Lower leg skin (tissue), 4 donors: ENCODE data around the gene TMEM161A. TPM values are rescaled to one million over a fixed set of nuclear protein-coding genes. Genes with fewer than 3 reads are reported as not detected.
"Not testable (repeated sequence)": the region's sequence is repeated elsewhere in the genome, so short reads cannot be mapped to it uniquely, and the experiment has no call there.

Experiments
- DNase-seq, 2 donors: peaks; one replicate each; pipeline ENCODE4 v3.0.0-alpha.2; 2019; ENCODE audit warnings: low spot score in 2 of 2
- H3K4me3 ChIP-seq: fragments of 200-600 bp; sonication (generic); 2 replicates; pipeline ENCODE4 v1.5.1; 2017; ENCODE audit warnings: mild to moderate bottlenecking, low read depth; ENCODE audit not compliant: poor library complexity, severe bottlenecking
- CTCF ChIP-seq, 3 donors: fragments of 450-650 bp; IDR thresholded peaks; one replicate each; pipeline ENCODE4 v1.5.1; 2016; ENCODE audit warnings: antibody characterized with exemption in 3 of 3, mild to moderate bottlenecking in 3 of 3, moderate library complexity in 2 of 3
- POLR2A ChIP-seq, 2 donors: fragments of 450-650 bp; IDR thresholded peaks; one replicate each; pipeline ENCODE4 v1.6.1; 2016 to 2017; ENCODE audit warnings: antibody characterized with exemption in 2 of 2, mild to moderate bottlenecking in 1 of 2, moderate library complexity in 1 of 2
- WGBS, 2 donors: methylation state at CpG; one replicate each; pipeline ENCODE4 v1.1.5; 2018; 5-methylcytosine and 5-hydroxymethylcytosine counted together
- intact Hi-C: fragments of 100-400 bp; cut with DNase I; formaldehyde crosslinking; loops from one replicate; pipeline ENCODE4 v1.15.0; 2023; ENCODE audit warnings: low total_unique reads
- total RNA-seq, 4 donors: library from RNA; depleted of rRNA; stranded (reverse); fragments of >200 nt; gene quantifications; one replicate each; pipeline ENCODE4 v1.1.0, GENCODE V29; 2016

Gene TMEM161A
- total RNA-seq, 4 donors from 2014 or later: 25.7 to 30.1 (median 27.9) TPM

GRCh38 chr19:19151418-19151817, 13.1 kb upstream of the TMEM161A start:
- no peak overlapping the region for H3K4me3 ChIP-seq
- intact Hi-C loops: no loop called here
- TF ChIP-seq POLR2A (IDR thresholded peaks at IDR 0.05): no peak
- no peak for TF ChIP-seq CTCF (IDR thresholded peaks at IDR 0.05)
- WGBS, 2 donors: 75 to 82% methylated on average over 10 to 11 of the region's 11 CpGs
- no peak for DNase-seq

- TF ChIP-seq POLR2A (IDR thresholded peaks at IDR 0.05) (no peak), CTCF (IDR thresholded peaks at IDR 0.05) (no peak)
- WGBS, 2 donors: 77 to 78% methylated on average over 2 of the region's 2 CpGs
Measured at GRCh38 chr19:19149435-19149834, 11.2 kb upstream of the TMEM161A start.

GRCh38 chr19:19148504-19148903, 10.2 kb upstream of the TMEM161A start:
- H3K4me3 ChIP-seq, DNase-seq: not testable (repeated sequence)
- 97 to 99% methylated on average over 8 of the region's 8 CpGs for WGBS, 2 donors
- intact Hi-C loops: loop anchor here (5.0 kb wide), 1 partner anchor 194 kb away; no protein-coding TSS in a partner anchor

More at GRCh38 chr19:19149435-19149834, 11.2 kb upstream of the TMEM161A start:
- intact Hi-C loops: loop anchor here (5.0 kb wide), 1 partner anchor 193 kb away; no protein-coding TSS in a partner anchor
- no peak for DNase-seq
- no peak overlapping the region for H3K4me3 ChIP-seq

- H3K4me3 ChIP-seq: no peak overlapping the region
- intact Hi-C loops: loop anchor here (5.0 kb wide), 1 partner anchor 195 kb away; no protein-coding TSS in a partner anchor
- no peak for TF ChIP-seq POLR2A (IDR thresholded peaks at IDR 0.05)
- TF ChIP-seq CTCF (IDR thresholded peaks at IDR 0.05): no peak
- DNase-seq: no peak
- 88 to 90% methylated on average over 5 of the region's 5 CpGs for WGBS, 2 donors
Measured at GRCh38 chr19:19147344-19147743, 9.1 kb upstream of the TMEM161A start.

- DNase-seq: no peak
- intact Hi-C loops: loop anchor here (5.0 kb wide), 1 partner anchor 195 kb away; no protein-coding TSS in a partner anchor
Measured at GRCh38 chr19:19146865-19147264, 8.6 kb upstream of the TMEM161A start.

More at GRCh38 chr19:19146865-19147264, 8.6 kb upstream of the TMEM161A start:
- H3K4me3 ChIP-seq: no peak overlapping the region
- 95 to 96% methylated on average over 7 of the region's 7 CpGs for WGBS, 2 donors
- TF ChIP-seq POLR2A (IDR thresholded peaks at IDR 0.05) (no peak), CTCF (IDR thresholded peaks at IDR 0.05) (no peak)
